Measurements from ENCODE around the gene SLCO2B1. TPM values are rescaled to one million over a fixed set of nuclear protein-coding genes. Genes with fewer than 3 reads are reported as not detected.
A peak's percentile ranks its signal among the peaks of the same experiment; 100 is the strongest.

SLCO2B1 gene
- total RNA-seq, 1 experiment from 2014 or later: 0.57 TPM

GRCh38 chr11:75184757-75185425 lies 34.0 kb downstream of the SLCO2B1 start:
- ATAC-seq: peak; percentile 66
- CTCF ChIA-PET: interaction anchor here (0.7 to 4.7 kb wide), 5 partner anchors 11 to 44 kb away, joined by 3 to 16 read pairs (median 6); no protein-coding TSS in a partner anchor
- H3K4me3 Mint-ChIP-seq: no peak overlapping the region
- TF ChIP-seq PRRX2 (CRISPR knock-in tag; IDR thresholded peaks at IDR 0.05) (no peak), ELF4 (CRISPR knock-in tag; IDR thresholded peaks at IDR 0.05; ENCODE audit: low read depth) (no peak), SMAD3 (CRISPR knock-in tag; IDR thresholded peaks at IDR 0.05; ENCODE audit: borderline replicate concordance) (no peak), ATF3 (CRISPR knock-in tag; conservative IDR thresholded peaks at IDR 0.05) (no peak), ATF6 (CRISPR knock-in tag; IDR thresholded peaks at IDR 0.05) (no peak), CBFB (CRISPR knock-in tag; IDR thresholded peaks at IDR 0.05; ENCODE audit: low read depth) (no peak), E2F1 (CRISPR knock-in tag; IDR thresholded peaks at IDR 0.05) (no peak), ZNF219 (CRISPR knock-in tag; IDR thresholded peaks at IDR 0.05; ENCODE audit: borderline replicate concordance) (no peak), HMGA2 (CRISPR knock-in tag; IDR thresholded peaks at IDR 0.05) (no peak), USF1 (CRISPR knock-in tag; IDR thresholded peaks at IDR 0.05) (no peak), ARID4B (CRISPR knock-in tag; IDR thresholded peaks at IDR 0.05; ENCODE audit: borderline replicate concordance) (no peak), RORB (CRISPR knock-in tag; IDR thresholded peaks at IDR 0.05) (no peak), ATF2 (CRISPR knock-in tag; IDR thresholded peaks at IDR 0.05; ENCODE audit: borderline replicate concordance, low read depth) (no peak)
- H3K9me3 Mint-ChIP-seq: no peaks in the 10 kb centered on the region
- H3K4me1 Mint-ChIP-seq: peaks cover 15% of the 10 kb centered on the region
- H3K27me3 Mint-ChIP-seq (ENCODE audit: low read depth): no peaks in the 10 kb centered on the region
- POLR2A ChIA-PET: interaction anchor here (0.7 kb wide), 1 partner anchor 873 kb away, joined by 3 read pairs; no protein-coding TSS in a partner anchor
- H3K36me3 Mint-ChIP-seq: no peaks in the 10 kb centered on the region
- DNase-seq (ENCODE audit: low spot score): no peak
- peak overlapping the region; percentile 16 for H3K27ac Mint-ChIP-seq

GRCh38 chr11:75185866-75186265 lies 35.0 kb downstream of the SLCO2B1 start:
- H3K36me3 Mint-ChIP-seq: no peaks in the 10 kb centered on the region
- H3K9me3 Mint-ChIP-seq: no peaks in the 10 kb centered on the region
- peaks cover 15% of the 10 kb centered on the region for H3K4me1 Mint-ChIP-seq
- TF ChIP-seq ELF4 (CRISPR knock-in tag; IDR thresholded peaks at IDR 0.05; ENCODE audit: low read depth) (no peak), RELA (CRISPR knock-in tag; IDR thresholded peaks at IDR 0.05; ENCODE audit: borderline replicate concordance) (no peak), USF1 (CRISPR knock-in tag; IDR thresholded peaks at IDR 0.05) (no peak), ZBTB43 (CRISPR knock-in tag; IDR thresholded peaks at IDR 0.05) (no peak), ZNF121 (CRISPR knock-in tag; IDR thresholded peaks at IDR 0.05) (0 out of 2 replicates have a peak, but pooled peaks have one; percentile 16)
- H3K4me3 Mint-ChIP-seq: no peak overlapping the region
- ChIA-PET CTCF (interaction anchor here (4.7 kb wide), 1 partner anchor 19 kb away, joined by 16 read pairs; no protein-coding TSS in a partner anchor), POLR2A (interaction anchor here (0.7 kb wide), 1 partner anchor 874 kb away, joined by 3 read pairs; no protein-coding TSS in a partner anchor)
- no peaks in the 10 kb centered on the region for H3K27me3 Mint-ChIP-seq (ENCODE audit: low read depth)
- no peak overlapping the region for H3K27ac Mint-ChIP-seq
- ATAC-seq: no peak
- no peak for DNase-seq (ENCODE audit: low spot score)
